ENCODE measurements around the gene ENO4. TPM values are rescaled to one million over a fixed set of nuclear protein-coding genes. Genes with fewer than 3 reads are reported as not detected.

The ENO4 gene
- total RNA-seq, 1 experiment from 2014 or later, result 0.42 TPM

DNA sequence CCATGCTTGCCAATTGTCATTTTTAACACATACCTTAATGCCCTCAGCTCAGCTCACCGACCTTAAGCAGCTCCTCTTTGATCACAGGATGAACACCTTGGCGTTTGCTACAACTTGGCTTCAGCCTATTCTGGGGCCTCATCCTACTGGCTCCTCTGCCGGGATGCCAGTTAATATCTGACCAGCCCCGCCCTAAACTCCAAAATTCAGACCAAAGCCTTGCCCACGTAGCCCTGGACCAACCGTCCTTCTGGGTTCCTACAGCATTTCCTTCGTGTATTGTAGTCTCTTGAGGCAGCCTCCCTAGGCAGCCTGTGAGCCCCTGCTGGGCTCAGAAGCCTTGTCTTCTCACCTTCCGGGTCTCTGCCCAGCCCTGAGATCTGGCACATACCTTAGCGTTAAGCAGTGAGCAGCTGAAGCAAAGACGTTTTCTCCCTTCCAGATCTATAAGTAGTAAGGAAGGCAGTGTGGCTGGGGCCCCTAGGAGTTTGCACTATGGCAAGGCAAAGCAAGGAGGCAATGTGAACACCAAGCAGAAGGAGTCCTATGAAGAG, 836 bp downstream of the ENO4 start (continued):
- TF ChIP-seq, protein P1, sequence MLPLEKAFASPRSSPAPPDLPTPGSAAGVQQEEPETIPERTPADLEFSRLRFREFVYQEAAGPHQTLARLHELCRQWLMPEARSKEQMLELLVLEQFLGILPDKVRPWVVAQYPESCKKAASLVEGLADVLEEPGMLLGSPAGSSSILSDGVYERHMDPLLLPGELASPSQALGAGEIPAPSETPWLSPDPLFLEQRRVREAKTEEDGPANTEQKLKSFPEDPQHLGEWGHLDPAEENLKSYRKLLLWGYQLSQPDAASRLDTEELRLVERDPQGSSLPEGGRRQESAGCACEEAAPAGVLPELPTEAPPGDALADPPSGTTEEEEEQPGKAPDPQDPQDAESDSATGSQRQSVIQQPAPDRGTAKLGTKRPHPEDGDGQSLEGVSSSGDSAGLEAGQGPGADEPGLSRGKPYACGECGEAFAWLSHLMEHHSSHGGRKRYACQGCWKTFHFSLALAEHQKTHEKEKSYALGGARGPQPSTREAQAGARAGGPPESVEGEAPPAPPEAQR (CRISPR knock-in tag; IDR thresholded peaks at IDR 0.05), result no peak

DNA sequence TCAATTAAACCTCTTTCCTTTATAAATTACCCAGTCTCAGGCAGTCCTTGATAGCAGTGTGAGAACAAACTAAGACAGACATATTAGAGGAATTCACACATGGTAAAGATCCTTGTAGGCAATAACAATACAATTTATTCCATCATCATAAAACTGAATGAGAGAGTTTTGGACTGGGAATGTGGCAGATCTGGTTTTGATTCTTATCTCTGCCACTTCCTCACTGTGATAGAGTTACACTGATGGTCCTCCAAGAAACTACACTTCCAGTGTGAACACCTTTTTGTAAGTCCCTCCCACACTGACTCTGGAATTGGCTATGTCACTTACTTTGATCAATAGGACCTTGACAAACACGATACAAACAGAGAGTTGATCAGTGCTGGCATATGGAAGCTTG, 2.9 kb downstream of the ENO4 start:
- no peak overlapping the region for H3K27ac Mint-ChIP-seq
- H3K27me3 Mint-ChIP-seq (ENCODE audit: low read depth), result peaks cover 20% of the 10 kb centered on the region
- TF ChIP-seq RORB (CRISPR knock-in tag; IDR thresholded peaks at IDR 0.05), result no peak
- no peak for TF ChIP-seq PRRX2 (CRISPR knock-in tag; IDR thresholded peaks at IDR 0.05)
- no peak for TF ChIP-seq ETV6 (CRISPR knock-in tag; IDR thresholded peaks at IDR 0.05)
- no peak for TF ChIP-seq ZNF121 (CRISPR knock-in tag; IDR thresholded peaks at IDR 0.05)
- TF ChIP-seq, protein P2, sequence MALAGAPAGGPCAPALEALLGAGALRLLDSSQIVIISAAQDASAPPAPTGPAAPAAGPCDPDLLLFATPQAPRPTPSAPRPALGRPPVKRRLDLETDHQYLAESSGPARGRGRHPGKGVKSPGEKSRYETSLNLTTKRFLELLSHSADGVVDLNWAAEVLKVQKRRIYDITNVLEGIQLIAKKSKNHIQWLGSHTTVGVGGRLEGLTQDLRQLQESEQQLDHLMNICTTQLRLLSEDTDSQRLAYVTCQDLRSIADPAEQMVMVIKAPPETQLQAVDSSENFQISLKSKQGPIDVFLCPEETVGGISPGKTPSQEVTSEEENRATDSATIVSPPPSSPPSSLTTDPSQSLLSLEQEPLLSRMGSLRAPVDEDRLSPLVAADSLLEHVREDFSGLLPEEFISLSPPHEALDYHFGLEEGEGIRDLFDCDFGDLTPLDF (CRISPR knock-in tag; IDR thresholded peaks at IDR 0.05), result no peak
- TF ChIP-seq, protein P3, sequence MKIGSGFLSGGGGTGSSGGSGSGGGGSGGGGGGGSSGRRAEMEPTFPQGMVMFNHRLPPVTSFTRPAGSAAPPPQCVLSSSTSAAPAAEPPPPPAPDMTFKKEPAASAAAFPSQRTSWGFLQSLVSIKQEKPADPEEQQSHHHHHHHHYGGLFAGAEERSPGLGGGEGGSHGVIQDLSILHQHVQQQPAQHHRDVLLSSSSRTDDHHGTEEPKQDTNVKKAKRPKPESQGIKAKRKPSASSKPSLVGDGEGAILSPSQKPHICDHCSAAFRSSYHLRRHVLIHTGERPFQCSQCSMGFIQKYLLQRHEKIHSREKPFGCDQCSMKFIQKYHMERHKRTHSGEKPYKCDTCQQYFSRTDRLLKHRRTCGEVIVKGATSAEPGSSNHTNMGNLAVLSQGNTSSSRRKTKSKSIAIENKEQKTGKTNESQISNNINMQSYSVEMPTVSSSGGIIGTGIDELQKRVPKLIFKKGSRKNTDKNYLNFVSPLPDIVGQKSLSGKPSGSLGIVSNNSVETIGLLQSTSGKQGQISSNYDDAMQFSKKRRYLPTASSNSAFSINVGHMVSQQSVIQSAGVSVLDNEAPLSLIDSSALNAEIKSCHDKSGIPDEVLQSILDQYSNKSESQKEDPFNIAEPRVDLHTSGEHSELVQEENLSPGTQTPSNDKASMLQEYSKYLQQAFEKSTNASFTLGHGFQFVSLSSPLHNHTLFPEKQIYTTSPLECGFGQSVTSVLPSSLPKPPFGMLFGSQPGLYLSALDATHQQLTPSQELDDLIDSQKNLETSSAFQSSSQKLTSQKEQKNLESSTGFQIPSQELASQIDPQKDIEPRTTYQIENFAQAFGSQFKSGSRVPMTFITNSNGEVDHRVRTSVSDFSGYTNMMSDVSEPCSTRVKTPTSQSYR (CRISPR knock-in tag; IDR thresholded peaks at IDR 0.05), result no peak
- no peak for TF ChIP-seq GTF2I (CRISPR knock-in tag; conservative IDR thresholded peaks at IDR 0.05)
- no peak for TF ChIP-seq MXD4 (CRISPR knock-in tag; IDR thresholded peaks at IDR 0.05; ENCODE audit: borderline replicate concordance)
- TF ChIP-seq, protein P4, sequence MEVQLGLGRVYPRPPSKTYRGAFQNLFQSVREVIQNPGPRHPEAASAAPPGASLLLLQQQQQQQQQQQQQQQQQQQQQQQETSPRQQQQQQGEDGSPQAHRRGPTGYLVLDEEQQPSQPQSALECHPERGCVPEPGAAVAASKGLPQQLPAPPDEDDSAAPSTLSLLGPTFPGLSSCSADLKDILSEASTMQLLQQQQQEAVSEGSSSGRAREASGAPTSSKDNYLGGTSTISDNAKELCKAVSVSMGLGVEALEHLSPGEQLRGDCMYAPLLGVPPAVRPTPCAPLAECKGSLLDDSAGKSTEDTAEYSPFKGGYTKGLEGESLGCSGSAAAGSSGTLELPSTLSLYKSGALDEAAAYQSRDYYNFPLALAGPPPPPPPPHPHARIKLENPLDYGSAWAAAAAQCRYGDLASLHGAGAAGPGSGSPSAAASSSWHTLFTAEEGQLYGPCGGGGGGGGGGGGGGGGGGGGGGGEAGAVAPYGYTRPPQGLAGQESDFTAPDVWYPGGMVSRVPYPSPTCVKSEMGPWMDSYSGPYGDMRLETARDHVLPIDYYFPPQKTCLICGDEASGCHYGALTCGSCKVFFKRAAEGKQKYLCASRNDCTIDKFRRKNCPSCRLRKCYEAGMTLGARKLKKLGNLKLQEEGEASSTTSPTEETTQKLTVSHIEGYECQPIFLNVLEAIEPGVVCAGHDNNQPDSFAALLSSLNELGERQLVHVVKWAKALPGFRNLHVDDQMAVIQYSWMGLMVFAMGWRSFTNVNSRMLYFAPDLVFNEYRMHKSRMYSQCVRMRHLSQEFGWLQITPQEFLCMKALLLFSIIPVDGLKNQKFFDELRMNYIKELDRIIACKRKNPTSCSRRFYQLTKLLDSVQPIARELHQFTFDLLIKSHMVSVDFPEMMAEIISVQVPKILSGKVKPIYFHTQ (CRISPR knock-in tag; IDR thresholded peaks at IDR 0.05), result no peak
- TF ChIP-seq, protein P5, sequence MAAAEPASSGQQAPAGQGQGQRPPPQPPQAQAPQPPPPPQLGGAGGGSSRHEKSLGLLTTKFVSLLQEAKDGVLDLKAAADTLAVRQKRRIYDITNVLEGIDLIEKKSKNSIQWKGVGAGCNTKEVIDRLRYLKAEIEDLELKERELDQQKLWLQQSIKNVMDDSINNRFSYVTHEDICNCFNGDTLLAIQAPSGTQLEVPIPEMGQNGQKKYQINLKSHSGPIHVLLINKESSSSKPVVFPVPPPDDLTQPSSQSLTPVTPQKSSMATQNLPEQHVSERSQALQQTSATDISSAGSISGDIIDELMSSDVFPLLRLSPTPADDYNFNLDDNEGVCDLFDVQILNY (CRISPR knock-in tag; IDR thresholded peaks at IDR 0.05), result no peak
- TF ChIP-seq, protein P6, sequence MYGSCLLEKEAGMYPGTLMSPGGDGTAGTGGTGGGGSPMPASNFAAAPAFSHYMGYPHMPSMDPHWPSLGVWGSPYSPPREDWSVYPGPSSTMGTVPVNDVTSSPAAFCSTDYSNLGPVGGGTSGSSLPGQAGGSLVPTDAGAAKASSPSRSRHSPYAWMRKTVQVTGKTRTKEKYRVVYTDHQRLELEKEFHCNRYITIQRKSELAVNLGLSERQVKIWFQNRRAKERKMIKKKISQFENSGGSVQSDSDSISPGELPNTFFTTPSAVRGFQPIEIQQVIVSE (CRISPR knock-in tag; IDR thresholded peaks at IDR 0.05; ENCODE audit: borderline replicate concordance), result no peak
- TF ChIP-seq, protein P7, sequence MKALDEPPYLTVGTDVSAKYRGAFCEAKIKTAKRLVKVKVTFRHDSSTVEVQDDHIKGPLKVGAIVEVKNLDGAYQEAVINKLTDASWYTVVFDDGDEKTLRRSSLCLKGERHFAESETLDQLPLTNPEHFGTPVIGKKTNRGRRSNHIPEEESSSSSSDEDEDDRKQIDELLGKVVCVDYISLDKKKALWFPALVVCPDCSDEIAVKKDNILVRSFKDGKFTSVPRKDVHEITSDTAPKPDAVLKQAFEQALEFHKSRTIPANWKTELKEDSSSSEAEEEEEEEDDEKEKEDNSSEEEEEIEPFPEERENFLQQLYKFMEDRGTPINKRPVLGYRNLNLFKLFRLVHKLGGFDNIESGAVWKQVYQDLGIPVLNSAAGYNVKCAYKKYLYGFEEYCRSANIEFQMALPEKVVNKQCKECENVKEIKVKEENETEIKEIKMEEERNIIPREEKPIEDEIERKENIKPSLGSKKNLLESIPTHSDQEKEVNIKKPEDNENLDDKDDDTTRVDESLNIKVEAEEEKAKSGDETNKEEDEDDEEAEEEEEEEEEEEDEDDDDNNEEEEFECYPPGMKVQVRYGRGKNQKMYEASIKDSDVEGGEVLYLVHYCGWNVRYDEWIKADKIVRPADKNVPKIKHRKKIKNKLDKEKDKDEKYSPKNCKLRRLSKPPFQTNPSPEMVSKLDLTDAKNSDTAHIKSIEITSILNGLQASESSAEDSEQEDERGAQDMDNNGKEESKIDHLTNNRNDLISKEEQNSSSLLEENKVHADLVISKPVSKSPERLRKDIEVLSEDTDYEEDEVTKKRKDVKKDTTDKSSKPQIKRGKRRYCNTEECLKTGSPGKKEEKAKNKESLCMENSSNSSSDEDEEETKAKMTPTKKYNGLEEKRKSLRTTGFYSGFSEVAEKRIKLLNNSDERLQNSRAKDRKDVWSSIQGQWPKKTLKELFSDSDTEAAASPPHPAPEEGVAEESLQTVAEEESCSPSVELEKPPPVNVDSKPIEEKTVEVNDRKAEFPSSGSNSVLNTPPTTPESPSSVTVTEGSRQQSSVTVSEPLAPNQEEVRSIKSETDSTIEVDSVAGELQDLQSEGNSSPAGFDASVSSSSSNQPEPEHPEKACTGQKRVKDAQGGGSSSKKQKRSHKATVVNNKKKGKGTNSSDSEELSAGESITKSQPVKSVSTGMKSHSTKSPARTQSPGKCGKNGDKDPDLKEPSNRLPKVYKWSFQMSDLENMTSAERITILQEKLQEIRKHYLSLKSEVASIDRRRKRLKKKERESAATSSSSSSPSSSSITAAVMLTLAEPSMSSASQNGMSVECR (CRISPR knock-in tag; IDR thresholded peaks at IDR 0.05; ENCODE audit: borderline replicate concordance), result no peak
- DNase-seq (ENCODE audit: low spot score) (no peak), ATAC-seq (no peak)
- CTCF ChIA-PET, result interaction anchor here (0.7 kb wide), 1 partner anchor 15 kb away, joined by 3 read pairs; no protein-coding TSS in a partner anchor
- H3K9me3 Mint-ChIP-seq, result peaks cover 3% of the 10 kb centered on the region; the same call in 1 of the 2 replicates
- H3K36me3 Mint-ChIP-seq, result 0 out of 2 replicates have a peak, but pooled peaks cover 3% of the 10 kb centered on the region
- H3K4me3 Mint-ChIP-seq, result no peak overlapping the region
- POLR2A ChIA-PET, result no interaction called here
- peaks cover 22% of the 10 kb centered on the region for H3K4me1 Mint-ChIP-seq

Data from WTC11 (cell line).